WTC11 (cell line): ENCODE measurements around the gene APOL6. TPM values are rescaled to one million over a fixed set of nuclear protein-coding genes. Genes with fewer than 3 reads are reported as not detected.
"Not testable (repeated sequence)": the region's sequence is repeated elsewhere in the genome, so short reads cannot be mapped to it uniquely, and the experiment has no call there.

ENCODE experiments used
- ATAC-seq: fragments of 200-7000 bp; cut with Tn5 transposase; 2 replicates; pipeline ENCODE4 v1.10.0; 2021; ENCODE audit warnings: mild to moderate bottlenecking, moderate library complexity
- CTCF ChIA-PET: fragments of 300-600 bp; sonication (Branson Sonifier 250); formaldehyde crosslinking; loops from one replicate; lab custom pipeline; 2021; ENCODE audit warnings: antibody characterized with exemption; lab: Charles Lee
- POLR2A ChIA-PET: fragments of 350-600 bp; sonication (Branson Sonifier 250); formaldehyde crosslinking; loops from one replicate; lab custom pipeline; 2021; ENCODE audit warnings: antibody characterized with exemption; lab: Charles Lee
- DNase-seq: peaks from one replicate; pipeline ENCODE4 v3.0.0; 2021; ENCODE audit warnings: low spot score
- H3K27ac Mint-ChIP-seq: 2 replicates; pipeline ENCODE4 v1.8.0; 2021; ENCODE audit warnings: mixed read lengths
- H3K27me3 Mint-ChIP-seq: 2 replicates; pipeline ENCODE4 v1.8.0; 2021; ENCODE audit warnings: low read depth, mild to moderate bottlenecking, moderate library complexity, mixed read lengths
- H3K36me3 Mint-ChIP-seq: 2 replicates; pipeline ENCODE4 v1.8.0; 2021; ENCODE audit warnings: mixed read lengths
- H3K4me1 Mint-ChIP-seq: 2 replicates; pipeline ENCODE4 v1.8.0; 2022; ENCODE audit warnings: mixed read lengths
- H3K4me3 Mint-ChIP-seq: 2 replicates; pipeline ENCODE4 v1.8.0; 2021; ENCODE audit warnings: mild to moderate bottlenecking, moderate library complexity, mixed read lengths
- H3K9me3 Mint-ChIP-seq: 2 replicates; pipeline ENCODE4 v1.8.0; 2021; ENCODE audit warnings: mixed read lengths
- CBFB ChIP-seq: sonication (generic); formaldehyde crosslinking; IDR thresholded peaks from 2 replicates; pipeline ENCODE4 v1.8.1; 2022; ENCODE audit warnings: mild to moderate bottlenecking, low read depth, missing genetic modification reagents
- CREM ChIP-seq: sonication (generic); formaldehyde crosslinking; IDR thresholded peaks from 2 replicates; pipeline ENCODE4 v1.8.1; 2022; ENCODE audit warnings: mild to moderate bottlenecking, missing genetic modification reagents, moderate library complexity
- FOXK1 ChIP-seq: sonication (generic); formaldehyde crosslinking; IDR thresholded peaks from 2 replicates; pipeline ENCODE4 v1.8.0; 2022; ENCODE audit warnings: mild to moderate bottlenecking, moderate library complexity, missing genetic modification reagents
- GRHL2 ChIP-seq: fragments of 250-450 bp; sonication (Bioruptor Pico); IDR thresholded peaks from 2 replicates; pipeline ENCODE4 v1.8.0; 2022; ENCODE audit warnings: mild to moderate bottlenecking, moderate library complexity; ENCODE audit not compliant: insufficient replicate concordance, severe bottlenecking
- IRF2 ChIP-seq: sonication (generic); formaldehyde crosslinking; IDR thresholded peaks from 2 replicates; pipeline ENCODE4 v1.8.0; 2022; ENCODE audit warnings: low read depth, missing genetic modification reagents, borderline replicate concordance
- JUN ChIP-seq: sonication (generic); formaldehyde crosslinking; IDR thresholded peaks from 2 replicates; pipeline ENCODE4 v1.8.0; 2023; ENCODE audit warnings: mild to moderate bottlenecking, missing genetic modification reagents
- MYBL2 ChIP-seq: sonication (generic); formaldehyde crosslinking; IDR thresholded peaks from 2 replicates; pipeline ENCODE4 v1.8.1; 2023; ENCODE audit warnings: mild to moderate bottlenecking, moderate library complexity, missing genetic modification reagents
- NFYB ChIP-seq: sonication (generic); formaldehyde crosslinking; conservative IDR thresholded peaks from 2 replicates; pipeline ENCODE4 v1.8.0; 2022; ENCODE audit warnings: low read depth, missing genetic modification reagents
- PRRX2 ChIP-seq: fragments of 250-450 bp; sonication (Bioruptor Pico); IDR thresholded peaks from 2 replicates; pipeline ENCODE4 v1.8.0; 2021; ENCODE audit warnings: mild to moderate bottlenecking
- ZNF232 ChIP-seq: sonication (generic); formaldehyde crosslinking; IDR thresholded peaks from 2 replicates; pipeline ENCODE4 v1.8.0; 2022; ENCODE audit warnings: mild to moderate bottlenecking, missing genetic modification reagents
- total RNA-seq: library from RNA; stranded (reverse); gene quantifications from 3 replicates; pipeline ENCODE4 v1.2.3, GENCODE V29; 2021
- TF ChIP-seq, protein P1 (sequence below): fragments of 250-450 bp; sonication (Bioruptor Pico); conservative IDR thresholded peaks from 2 replicates; pipeline ENCODE4 v1.9.0; 2021; ENCODE audit warnings: mild to moderate bottlenecking
- TF ChIP-seq, protein P2 (sequence below): sonication (generic); formaldehyde crosslinking; IDR thresholded peaks from 2 replicates; pipeline ENCODE4 v1.8.1; 2022; ENCODE audit warnings: missing genetic modification reagents, borderline replicate concordance
- TF ChIP-seq, protein P3 (sequence below): sonication (generic); formaldehyde crosslinking; IDR thresholded peaks from 2 replicates; pipeline ENCODE4 v1.8.1; 2023; ENCODE audit warnings: mild to moderate bottlenecking, moderate library complexity, missing genetic modification reagents
- TF ChIP-seq, protein P4 (sequence below): sonication (generic); formaldehyde crosslinking; conservative IDR thresholded peaks from 2 replicates; pipeline ENCODE4 v1.8.1; 2022; ENCODE audit warnings: mild to moderate bottlenecking, missing genetic modification reagents
- TF ChIP-seq, protein P5 (sequence below): sonication (generic); formaldehyde crosslinking; IDR thresholded peaks from 2 replicates; pipeline ENCODE4 v1.8.1; 2023; ENCODE audit warnings: mild to moderate bottlenecking, missing genetic modification reagents, moderate library complexity
- TF ChIP-seq, protein P6 (sequence below): fragments of 250-450 bp; sonication (Bioruptor Pico); IDR thresholded peaks from 2 replicates; pipeline ENCODE4 v2.1.2; 2022; ENCODE audit warnings: mild to moderate bottlenecking, moderate library complexity
- TF ChIP-seq, protein P7 (sequence below): sonication (generic); formaldehyde crosslinking; IDR thresholded peaks from 2 replicates; pipeline ENCODE4 v1.8.1; 2022; ENCODE audit warnings: low read depth, missing genetic modification reagents, borderline replicate concordance
- TF ChIP-seq, protein P8 (sequence below): sonication (generic); formaldehyde crosslinking; IDR thresholded peaks from 2 replicates; pipeline ENCODE4 v1.8.0; 2022; ENCODE audit warnings: mild to moderate bottlenecking, missing genetic modification reagents

APOL6 gene
- total RNA-seq, 1 experiment from 2014 or later, result 0.17 TPM

DNA sequence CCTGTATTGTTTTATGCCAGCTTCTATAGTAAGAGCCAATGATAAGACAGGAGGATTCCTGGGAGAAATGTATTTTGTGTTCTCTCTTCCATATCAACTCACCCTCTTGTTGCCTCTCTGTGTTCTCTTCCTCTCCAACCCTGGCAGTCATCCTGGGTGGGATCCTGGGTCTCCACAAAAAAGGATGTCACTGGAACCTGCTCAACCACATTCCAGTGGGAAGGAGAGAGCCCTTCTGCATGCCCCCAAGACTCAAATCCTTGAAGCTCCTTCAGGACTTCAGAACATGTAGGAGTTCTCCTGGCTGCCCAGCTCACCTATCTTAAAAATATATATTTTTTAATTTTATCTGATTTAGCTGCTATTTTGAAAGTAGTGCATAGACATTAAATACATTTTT, 26.1 kb downstream of the APOL6 start:
- peaks cover 59% of the 10 kb centered on the region for H3K9me3 Mint-ChIP-seq
- no peak overlapping the region for H3K27ac Mint-ChIP-seq
- peaks cover 45% of the 10 kb centered on the region for H3K36me3 Mint-ChIP-seq
- ChIA-PET CTCF (interaction anchor here (0.7 kb wide), 1 partner anchor 10 kb away, joined by 3 read pairs; no protein-coding TSS in a partner anchor), POLR2A (no interaction called here)
- H3K4me1 Mint-ChIP-seq, result peaks cover 26% of the 10 kb centered on the region
- H3K4me3 Mint-ChIP-seq, result no peak overlapping the region
- DNase-seq (peak; percentile 15), ATAC-seq (peak; percentile 52)
- TF ChIP-seq, protein P1, sequence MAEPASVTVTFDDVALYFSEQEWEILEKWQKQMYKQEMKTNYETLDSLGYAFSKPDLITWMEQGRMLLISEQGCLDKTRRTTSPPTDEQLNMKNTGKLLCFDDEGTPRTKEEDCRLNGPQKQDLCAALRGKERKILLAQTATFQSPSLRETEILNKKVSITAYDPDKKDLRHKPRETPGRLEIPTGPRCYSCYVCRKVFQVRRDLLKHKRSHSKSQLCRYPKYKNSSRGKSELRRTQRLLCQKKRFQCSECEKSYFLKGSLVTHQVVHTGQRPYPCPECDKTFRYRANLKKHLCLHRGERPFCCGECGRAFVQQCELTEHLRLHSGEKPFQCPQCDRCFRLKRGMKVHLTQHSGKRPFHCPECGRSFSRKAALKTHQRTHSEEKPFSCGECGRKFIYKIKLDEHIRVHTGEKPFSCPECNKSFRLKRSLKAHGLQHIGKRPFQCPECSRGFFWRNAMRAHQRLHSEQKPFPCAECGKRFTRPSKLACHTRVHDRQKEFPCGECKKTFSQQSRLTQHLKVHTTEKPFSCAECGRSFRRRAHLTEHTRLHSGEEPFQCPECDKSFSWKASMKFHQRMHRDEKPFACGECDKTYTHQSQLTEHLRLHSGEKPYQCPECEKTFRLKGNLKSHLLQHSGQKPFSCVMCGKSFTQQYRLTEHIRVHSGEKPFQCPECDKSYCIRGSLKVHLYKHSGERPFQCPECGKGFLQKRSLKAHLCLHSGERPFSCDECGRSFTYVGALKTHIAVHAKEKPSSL (CRISPR knock-in tag), result no peak
- TF ChIP-seq, protein P2, sequence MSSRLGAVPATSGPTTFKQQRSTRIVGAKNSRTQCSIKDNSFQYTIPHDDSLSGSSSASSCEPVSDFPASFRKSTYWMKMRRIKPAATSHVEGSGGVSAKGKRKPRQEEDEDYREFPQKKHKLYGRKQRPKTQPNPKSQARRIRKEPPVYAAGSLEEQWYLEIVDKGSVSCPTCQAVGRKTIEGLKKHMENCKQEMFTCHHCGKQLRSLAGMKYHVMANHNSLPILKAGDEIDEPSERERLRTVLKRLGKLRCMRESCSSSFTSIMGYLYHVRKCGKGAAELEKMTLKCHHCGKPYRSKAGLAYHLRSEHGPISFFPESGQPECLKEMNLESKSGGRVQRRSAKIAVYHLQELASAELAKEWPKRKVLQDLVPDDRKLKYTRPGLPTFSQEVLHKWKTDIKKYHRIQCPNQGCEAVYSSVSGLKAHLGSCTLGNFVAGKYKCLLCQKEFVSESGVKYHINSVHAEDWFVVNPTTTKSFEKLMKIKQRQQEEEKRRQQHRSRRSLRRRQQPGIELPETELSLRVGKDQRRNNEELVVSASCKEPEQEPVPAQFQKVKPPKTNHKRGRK (CRISPR knock-in tag), result no peak
- TF ChIP-seq, protein P3, sequence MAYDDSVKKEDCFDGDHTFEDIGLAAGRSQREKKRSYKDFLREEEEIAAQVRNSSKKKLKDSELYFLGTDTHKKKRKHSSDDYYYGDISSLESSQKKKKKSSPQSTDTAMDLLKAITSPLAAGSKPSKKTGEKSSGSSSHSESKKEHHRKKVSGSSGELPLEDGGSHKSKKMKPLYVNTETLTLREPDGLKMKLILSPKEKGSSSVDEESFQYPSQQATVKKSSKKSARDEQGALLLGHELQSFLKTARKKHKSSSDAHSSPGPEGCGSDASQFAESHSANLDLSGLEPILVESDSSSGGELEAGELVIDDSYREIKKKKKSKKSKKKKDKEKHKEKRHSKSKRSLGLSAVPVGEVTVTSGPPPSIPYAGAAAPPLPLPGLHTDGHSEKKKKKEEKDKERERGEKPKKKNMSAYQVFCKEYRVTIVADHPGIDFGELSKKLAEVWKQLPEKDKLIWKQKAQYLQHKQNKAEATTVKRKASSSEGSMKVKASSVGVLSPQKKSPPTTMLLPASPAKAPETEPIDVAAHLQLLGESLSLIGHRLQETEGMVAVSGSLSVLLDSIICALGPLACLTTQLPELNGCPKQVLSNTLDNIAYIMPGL (CRISPR knock-in tag), result no peak
- H3K27me3 Mint-ChIP-seq, result peaks cover 8% of the 10 kb centered on the region; the same call in 1 of the 2 replicates

DNA sequence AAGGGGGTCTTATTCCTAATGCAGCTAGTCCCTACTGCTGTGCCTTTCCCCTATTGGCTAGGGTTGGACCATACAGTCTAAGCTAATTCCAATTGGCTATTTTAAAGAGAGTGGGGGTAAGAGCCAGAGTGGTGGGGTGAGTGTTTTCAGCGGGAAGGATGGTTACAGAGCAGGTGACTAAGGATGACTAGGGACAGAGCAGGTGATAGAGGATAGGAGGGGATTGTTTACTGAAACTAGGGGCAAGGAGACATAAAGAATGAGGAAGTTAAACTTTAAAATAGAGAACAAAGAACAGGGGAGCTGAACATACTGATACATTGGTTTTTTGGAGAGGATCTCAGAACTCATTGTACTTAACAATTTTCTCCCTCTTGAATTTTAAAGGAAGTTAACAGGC, 27.8 kb downstream of the APOL6 start:
- POLR2A ChIA-PET, result interaction anchor here (0.6 kb wide), 1 partner anchor 244 kb away, joined by 3 read pairs; no protein-coding TSS in a partner anchor
- H3K27ac Mint-ChIP-seq, DNase-seq, CTCF ChIA-PET, ATAC-seq, H3K4me3 Mint-ChIP-seq, H3K27me3 Mint-ChIP-seq: not testable (repeated sequence)
- Mint-ChIP-seq H3K4me1 (peaks cover 26% of the 10 kb centered on the region), H3K9me3 (peaks cover 49% of the 10 kb centered on the region), H3K36me3 (peaks cover 35% of the 10 kb centered on the region)

DNA sequence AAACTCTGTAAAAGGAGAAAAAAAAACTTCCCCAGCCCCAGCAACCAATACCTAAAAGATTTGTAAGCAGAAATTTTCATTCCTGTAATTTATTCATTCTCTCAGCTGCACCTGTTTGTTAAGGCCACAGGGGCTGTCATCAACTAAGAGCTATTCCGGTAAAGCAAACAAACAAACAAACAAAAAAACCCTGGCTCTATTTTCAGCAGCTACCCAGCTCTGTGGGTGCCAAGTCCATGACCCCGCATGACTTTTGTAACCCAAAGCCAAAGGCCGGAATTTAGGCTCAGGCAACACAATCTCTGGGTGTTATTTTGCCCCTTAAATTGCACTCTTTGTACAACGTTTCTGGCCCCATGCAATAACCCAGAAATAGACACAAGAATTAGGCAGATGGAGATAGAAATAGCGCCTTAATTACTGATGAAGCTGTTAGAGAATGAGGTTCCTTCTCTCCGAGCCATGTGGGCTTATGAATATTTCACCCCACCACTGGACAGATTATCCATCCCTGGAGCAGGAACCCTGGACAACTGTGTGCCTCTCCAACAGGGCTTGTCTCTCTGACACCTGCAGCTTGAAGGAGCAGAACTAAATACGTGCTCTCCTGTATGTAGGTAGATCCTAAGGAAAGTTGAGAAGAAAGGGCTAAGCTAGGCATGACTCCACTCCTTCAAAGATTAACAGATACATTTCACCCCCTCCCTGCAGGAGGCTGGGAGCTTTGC, 29.4 kb downstream of the APOL6 start:
- no peak overlapping the region for H3K4me3 Mint-ChIP-seq
- peaks cover 47% of the 10 kb centered on the region for H3K9me3 Mint-ChIP-seq
- no peak for DNase-seq
- peaks cover 33% of the 10 kb centered on the region for H3K36me3 Mint-ChIP-seq
- POLR2A ChIA-PET, result no interaction called here
- no peak overlapping the region for H3K27ac Mint-ChIP-seq
- H3K4me1 Mint-ChIP-seq, result peaks cover 26% of the 10 kb centered on the region
- ATAC-seq, result no peak
- H3K27me3 Mint-ChIP-seq, result peaks cover 4% of the 10 kb centered on the region; the same call in 1 of the 2 replicates
- CTCF ChIA-PET, result interaction anchor here (0.8 to 1.9 kb wide), 5 partner anchors 46 to 502 kb away, joined by 3 to 11 read pairs (median 4); no protein-coding TSS in a partner anchor
- TF ChIP-seq, protein P4, sequence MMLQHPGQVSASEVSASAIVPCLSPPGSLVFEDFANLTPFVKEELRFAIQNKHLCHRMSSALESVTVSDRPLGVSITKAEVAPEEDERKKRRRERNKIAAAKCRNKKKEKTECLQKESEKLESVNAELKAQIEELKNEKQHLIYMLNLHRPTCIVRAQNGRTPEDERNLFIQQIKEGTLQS (CRISPR knock-in tag), result no peak
- no peak for TF ChIP-seq IRF2 (CRISPR knock-in tag)
- TF ChIP-seq, protein P5, sequence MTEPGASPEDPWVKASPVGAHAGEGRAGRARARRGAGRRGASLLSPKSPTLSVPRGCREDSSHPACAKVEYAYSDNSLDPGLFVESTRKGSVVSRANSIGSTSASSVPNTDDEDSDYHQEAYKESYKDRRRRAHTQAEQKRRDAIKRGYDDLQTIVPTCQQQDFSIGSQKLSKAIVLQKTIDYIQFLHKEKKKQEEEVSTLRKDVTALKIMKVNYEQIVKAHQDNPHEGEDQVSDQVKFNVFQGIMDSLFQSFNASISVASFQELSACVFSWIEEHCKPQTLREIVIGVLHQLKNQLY, result no peak
- no peak for TF ChIP-seq GRHL2 (CRISPR knock-in tag)
- TF ChIP-seq ZNF232, result no peak
- TF ChIP-seq FOXK1 (CRISPR knock-in tag), result no peak
- TF ChIP-seq, protein P6, sequence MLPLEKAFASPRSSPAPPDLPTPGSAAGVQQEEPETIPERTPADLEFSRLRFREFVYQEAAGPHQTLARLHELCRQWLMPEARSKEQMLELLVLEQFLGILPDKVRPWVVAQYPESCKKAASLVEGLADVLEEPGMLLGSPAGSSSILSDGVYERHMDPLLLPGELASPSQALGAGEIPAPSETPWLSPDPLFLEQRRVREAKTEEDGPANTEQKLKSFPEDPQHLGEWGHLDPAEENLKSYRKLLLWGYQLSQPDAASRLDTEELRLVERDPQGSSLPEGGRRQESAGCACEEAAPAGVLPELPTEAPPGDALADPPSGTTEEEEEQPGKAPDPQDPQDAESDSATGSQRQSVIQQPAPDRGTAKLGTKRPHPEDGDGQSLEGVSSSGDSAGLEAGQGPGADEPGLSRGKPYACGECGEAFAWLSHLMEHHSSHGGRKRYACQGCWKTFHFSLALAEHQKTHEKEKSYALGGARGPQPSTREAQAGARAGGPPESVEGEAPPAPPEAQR (CRISPR knock-in tag), result no peak
- TF ChIP-seq NFYB (CRISPR knock-in tag), result no peak
- TF ChIP-seq, protein P7, sequence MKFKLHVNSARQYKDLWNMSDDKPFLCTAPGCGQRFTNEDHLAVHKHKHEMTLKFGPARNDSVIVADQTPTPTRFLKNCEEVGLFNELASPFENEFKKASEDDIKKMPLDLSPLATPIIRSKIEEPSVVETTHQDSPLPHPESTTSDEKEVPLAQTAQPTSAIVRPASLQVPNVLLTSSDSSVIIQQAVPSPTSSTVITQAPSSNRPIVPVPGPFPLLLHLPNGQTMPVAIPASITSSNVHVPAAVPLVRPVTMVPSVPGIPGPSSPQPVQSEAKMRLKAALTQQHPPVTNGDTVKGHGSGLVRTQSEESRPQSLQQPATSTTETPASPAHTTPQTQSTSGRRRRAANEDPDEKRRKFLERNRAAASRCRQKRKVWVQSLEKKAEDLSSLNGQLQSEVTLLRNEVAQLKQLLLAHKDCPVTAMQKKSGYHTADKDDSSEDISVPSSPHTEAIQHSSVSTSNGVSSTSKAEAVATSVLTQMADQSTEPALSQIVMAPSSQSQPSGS, result no peak
- TF ChIP-seq MYBL2 (CRISPR knock-in tag), result no peak
- TF ChIP-seq, protein P8, sequence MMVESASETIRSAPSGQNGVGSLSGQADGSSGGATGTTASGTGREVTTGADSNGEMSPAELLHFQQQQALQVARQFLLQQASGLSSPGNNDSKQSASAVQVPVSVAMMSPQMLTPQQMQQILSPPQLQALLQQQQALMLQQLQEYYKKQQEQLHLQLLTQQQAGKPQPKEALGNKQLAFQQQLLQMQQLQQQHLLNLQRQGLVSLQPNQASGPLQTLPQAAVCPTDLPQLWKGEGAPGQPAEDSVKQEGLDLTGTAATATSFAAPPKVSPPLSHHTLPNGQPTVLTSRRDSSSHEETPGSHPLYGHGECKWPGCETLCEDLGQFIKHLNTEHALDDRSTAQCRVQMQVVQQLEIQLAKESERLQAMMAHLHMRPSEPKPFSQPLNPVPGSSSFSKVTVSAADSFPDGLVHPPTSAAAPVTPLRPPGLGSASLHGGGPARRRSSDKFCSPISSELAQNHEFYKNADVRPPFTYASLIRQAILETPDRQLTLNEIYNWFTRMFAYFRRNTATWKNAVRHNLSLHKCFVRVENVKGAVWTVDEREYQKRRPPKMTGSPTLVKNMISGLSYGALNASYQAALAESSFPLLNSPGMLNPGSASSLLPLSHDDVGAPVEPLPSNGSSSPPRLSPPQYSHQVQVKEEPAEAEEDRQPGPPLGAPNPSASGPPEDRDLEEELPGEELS (CRISPR knock-in tag), result no peak
- TF ChIP-seq PRRX2, result no peak
- TF ChIP-seq JUN (CRISPR knock-in tag), result no peak
- TF ChIP-seq CREM, result no peak
- no peak for TF ChIP-seq CBFB (CRISPR knock-in tag)
